ENCODE measurements around the gene ZNF492.

DNA sequence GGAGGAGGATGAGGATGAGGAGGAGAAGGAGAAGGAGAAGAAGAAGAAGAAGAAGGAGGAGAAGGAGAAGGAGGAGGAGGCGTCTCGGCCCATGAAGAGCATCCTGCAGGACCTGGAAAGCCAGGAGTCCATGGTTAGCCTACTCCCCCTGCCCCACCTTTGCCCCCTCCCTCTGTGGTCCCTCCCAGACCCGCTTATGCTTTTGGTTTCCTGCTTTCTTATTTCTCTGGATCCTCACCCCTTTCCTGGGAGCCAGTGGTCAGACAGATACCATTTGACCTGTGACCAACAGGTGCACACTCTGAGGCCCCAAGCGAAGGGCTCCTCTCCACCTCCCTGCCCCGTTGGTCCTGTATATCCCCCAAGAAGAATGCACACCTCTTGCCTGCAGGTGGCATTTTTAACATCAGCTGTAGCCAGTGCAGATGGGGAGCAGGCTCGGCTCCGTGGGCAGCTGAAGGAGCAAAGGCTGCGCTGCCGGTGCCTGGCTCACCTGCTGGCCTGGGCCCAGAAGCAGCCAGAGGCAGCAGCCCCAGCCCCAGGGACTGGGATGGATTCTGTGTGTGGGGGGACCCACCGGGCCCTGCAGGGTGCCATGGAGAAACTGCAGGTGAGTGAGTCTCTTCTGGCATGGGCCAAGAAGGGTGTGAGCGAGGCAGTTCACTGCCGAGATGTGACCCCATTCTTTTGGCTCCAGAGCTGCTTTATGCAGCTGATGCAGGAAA is 32.1 kb upstream of the ZNF492 start:
- TF ChIP-seq POLR2AphosphoS5 (IDR thresholded peaks at IDR 0.05; ENCODE audit: borderline replicate concordance, low read depth, low read length) (no peak), EZH2 (IDR thresholded peaks at IDR 0.05) (no peak)

Measured in SK-N-MC (cell line).